ENCODE results near the gene ABLIM2.

The ABLIM2 gene

DNA sequence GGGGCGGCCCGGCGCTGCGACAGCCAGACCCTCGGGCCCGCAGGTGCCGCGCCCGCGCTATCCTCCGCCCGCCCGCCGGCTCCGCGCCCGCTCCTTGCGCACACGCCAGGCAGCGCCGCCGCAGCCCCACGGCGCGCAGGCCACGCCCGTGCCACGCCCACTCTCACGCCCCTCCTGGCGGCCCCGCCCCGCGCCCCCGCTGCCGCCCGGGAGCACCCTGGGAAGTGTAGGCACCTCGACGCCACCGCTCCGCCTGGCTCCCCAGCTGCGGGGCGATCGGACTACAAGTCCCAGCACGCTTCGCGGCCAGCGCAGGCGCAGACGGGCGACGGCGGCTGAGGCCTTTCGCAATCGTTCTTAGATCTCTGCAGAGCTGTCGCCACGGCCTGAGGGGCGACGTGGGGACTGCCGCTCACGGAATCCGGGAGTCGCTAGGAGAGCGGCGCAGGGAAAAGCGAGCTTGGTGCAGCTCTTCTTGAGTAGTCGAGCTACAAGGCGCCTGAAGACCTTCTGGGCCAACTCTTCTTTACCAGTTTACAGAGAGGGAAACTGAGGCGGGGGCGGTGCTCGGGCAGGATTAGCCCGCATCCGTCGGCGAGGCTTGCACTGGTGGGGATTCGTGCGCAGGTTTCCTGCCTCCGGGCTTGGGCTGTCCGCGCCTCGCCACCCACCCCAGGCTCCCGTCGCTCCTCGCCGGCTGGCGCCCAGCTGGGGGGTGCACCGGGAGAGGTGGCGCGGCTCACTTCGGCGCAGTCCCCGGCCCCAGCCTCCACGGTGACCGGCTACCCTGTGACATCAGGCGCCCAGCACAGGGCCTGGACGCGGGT is at the start of gene ABLIM2:
Gene ABLIM2, minus strand, starts transcription at position 104 of the 827 bp plus-strand sequence. CDS start 124 bp downstream, outside the sequence.
- peak; percentile 95 for DNase-seq

DNA sequence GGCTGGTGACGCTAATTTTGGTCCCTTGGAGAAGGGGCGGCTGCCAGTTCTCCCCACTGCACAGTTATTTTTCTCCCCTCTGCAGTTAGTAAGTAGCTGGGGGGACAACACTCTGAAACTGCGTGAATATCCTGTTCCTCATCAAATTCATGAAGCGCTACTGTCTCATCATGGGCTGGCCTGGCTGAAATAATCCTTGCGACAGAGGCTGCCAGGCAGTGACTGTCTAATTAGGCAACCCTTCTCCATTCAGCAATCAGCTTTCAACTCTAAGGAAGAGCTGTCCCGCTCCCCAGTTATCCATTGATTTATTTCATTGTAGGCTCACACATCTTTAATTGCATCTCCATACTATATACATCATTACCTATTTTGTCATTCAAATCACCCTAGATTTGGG is 48.7 kb upstream of the ABLIM2 start:
- no peak for DNase-seq

DNA sequence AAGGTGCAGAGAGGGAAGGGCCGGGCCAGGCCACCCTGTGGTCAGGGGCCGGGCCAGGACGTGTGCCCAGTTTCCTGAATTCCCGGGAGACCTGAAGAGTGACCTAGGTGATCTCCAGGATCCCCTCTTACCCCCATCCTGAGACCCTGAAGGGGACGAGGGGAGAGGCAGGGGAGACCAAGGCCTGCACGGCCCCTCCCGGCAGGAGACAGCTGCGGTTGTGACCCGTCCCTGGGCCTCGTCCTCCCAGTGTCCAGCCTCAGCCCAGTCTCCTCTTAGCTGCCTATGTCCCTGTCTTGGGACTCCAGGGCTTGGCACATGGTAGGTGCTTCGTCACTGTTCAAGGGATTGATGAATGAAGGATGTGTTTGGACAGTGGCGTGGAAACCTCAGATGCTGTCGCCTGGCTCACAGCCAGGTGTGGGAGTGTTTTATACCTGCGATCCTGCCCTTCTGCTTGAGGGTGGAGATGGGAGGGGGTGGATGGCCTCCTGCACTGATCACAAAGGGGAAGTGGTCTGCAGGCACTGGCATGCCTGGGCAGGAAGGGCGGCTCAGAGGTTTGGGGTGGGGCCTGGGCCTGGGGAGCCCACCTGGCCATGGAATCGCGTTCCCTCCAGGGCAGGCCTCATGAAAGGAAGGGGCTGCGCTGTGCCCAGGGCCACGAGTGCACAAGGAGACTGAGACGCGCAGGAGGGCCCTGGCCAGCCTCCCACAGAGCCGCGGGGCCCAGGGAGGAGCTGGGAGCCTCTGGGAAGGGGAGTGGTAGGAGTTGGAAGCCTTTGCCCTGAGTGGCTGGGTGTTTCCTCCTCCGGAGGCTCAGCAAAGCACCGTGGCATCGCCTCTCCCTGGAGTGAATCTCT is 47.4 kb upstream of the ABLIM2 start:
- DNase-seq, result no peak

DNA sequence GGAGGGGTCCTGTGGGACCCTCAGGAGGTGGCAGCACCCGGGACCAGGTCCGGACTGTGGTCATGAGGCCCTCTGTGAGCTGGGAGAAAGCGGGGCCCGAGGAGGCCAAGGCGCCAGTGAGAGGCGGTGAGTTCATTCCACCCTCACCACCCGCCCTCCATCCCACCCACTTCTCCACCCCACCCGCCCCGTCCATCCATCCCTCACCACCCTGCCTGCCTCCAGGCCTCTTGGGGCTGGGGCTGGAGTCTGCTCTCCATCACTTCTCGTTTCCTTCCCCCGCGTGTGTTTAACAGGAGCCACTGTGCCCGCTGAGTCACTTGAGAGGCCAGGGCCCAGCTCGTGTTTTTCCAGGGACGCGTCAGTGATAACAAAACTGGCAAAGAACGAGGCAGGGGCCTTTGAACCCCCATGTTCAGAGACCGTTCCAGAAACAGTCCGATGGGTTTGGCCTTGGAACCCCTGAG is 46.7 kb upstream of the ABLIM2 start:
- DNase-seq, result no peak

DNA sequence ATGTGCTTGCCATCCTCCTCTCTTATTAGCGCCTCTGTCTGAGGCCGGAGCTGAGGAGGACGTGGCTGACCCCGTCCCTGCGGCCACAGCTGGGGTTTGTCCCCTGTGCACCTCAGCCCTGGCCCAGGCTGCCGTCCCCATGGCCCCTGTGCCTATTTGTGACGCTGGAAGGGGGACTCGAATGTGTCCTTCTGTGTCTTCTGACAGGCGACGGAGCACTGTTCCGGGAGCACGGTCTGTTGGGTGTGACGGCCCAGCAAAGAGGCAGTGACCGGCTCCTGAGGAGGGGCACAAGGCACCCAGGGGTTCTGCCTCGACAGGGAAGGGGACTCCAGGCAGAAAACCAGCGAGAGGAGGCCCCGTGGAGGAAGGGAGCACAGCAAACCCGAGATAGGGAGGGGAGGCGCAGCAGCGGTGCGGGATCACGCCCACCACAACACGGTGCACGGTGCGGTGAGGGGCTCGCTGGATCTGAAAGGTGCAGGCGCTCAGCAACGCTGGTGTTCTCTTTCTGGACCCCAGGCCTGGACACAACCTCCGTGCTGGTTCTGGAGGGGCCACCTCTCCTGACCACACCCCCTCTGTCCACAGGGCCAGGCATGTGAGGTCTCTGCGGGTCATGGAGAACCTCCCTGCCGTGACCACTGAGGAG is 46.1 kb upstream of the ABLIM2 start:
- no peak for DNase-seq

DNA sequence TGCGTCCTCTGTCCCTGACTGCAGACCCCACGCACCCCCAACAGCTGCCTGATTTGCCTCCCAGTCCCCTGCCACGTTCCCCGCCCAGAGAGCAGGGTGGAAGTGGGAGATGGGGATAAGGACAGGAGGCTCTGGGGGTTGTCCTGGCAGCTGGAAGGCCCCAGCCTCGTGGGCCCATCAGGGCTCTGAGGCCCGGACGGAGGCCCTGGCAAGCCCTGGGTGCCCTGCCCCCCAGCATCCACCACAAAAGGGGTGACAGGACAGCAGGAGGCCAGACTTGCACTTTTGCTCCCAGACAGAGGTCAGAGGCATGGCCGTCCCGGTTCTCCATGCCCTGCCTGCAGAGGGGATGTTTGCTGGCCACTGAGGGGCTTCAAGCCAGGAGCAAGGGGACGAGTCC is 45.2 kb upstream of the ABLIM2 start:
- DNase-seq, result no peak

DNA sequence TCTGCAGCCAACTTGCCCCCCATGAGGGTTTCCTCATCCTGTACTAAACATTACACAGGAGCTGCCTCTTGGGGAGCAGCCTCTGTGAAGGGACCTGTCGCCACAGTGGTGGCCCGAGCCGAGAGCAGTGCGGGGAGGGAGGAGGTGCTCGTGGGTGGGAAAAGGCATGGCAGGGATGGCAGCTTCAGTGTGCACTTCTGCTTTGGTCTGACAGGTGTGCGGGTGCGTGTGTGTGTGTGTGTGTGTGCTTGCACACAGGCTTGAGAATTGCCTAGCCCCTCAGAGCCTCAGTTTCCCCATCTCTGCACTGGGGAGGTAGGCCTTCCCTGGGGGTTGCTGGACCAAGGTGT is 44.4 kb upstream of the ABLIM2 start:
- DNase-seq, result no peak

DNA sequence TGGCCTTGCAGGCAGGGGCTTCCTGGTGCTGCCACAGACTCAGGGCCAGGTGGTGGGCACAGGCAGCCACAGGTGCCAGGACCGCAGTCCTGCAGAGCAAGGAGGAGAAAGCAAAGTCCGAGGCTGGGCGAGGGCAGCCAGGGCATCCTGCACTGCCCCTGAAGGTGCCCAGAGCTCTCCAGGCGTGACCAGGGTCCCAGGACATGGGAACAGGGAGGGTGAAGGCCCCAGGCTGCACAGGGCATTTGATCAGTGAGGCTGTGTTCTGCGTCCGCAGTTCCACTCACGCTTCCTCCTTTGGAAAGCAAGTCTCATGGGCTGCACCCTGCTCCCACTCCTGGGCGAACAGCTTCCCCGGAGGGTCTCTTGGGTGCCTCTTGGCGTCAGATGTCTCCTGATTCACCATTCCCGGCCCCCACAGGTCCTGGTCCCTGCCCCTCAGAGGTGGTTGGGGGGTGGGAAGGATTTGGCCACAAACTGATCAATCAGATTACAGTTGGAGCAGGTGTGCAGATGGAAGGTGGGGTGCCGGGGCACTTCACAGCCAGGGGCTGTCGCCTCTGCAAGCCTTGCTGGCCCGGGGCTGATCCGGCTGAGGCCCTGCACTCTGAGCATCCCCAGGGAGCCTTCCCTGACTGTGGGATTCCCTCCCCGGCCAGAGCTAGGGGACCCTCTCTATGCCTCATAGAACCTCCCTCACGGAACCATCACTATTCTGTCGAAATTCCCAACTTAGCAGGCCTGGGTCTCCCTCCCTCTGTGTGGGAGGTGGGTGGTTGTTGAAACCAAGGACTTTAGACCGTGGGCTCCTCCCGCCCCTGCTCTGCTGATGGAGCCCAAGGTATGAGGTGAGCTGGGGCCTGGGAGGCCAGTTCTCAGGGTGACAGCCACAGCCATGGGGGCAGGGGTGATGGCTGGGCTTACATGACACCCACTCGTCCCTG is 43.8 kb upstream of the ABLIM2 start:
- no peak for DNase-seq

DNA sequence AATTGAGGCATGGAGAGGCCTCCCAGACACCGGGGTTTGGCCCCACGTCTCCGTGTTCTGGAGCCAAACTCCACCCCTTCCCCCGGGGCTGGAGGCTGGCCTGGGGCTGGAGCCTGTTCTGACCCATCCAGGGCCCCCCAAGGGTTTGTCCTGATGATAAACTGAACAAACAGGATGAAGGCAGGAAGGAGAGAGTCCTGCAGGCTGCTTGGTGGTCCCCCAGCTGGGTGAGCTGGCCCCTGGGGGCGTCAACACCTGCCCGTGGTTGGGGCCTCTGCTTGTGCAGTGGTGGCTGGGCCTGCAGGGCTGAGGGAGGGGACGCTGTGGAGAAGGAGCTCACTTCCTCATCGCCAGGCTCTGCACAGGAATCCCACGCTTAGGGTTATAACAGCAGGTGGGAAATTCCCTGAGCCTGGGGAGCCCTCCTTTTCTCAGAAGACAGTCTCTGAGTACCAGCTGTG is 42.7 kb upstream of the ABLIM2 start:
- DNase-seq, result peak; percentile 39

DNA sequence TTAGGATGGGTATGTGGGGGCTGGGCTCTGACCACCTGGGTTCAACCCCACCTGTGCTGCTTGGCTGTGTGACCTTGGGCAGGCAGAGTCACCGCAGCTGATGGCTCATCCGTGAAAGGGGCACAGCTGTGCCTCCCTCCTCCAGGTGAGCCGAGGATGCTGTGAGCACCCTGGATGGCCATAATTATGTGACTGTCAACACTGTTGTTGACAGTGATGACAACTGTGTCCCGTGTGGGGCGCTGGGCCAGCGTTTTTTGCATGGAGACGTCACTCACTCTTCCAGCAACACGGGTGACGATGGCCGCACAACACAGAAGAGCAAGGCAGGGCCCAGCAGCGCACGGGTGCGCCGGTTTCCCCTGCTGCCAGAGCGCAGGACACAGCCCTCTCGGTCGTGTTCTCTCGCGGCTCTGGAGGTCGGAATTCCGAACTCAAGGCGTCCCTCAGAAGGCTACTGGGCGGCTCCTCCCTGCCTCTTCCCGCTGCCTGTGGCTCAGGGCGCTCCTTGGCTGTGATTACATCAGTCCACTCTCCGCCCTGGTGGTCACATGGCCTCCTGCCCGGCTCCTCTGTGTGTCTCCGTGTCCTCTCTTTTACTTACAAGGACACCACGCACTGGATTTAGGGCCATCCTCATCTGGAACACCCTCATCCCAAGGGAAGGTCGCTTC is 41.8 kb upstream of the ABLIM2 start:
- DNase-seq, result no peak

DNA sequence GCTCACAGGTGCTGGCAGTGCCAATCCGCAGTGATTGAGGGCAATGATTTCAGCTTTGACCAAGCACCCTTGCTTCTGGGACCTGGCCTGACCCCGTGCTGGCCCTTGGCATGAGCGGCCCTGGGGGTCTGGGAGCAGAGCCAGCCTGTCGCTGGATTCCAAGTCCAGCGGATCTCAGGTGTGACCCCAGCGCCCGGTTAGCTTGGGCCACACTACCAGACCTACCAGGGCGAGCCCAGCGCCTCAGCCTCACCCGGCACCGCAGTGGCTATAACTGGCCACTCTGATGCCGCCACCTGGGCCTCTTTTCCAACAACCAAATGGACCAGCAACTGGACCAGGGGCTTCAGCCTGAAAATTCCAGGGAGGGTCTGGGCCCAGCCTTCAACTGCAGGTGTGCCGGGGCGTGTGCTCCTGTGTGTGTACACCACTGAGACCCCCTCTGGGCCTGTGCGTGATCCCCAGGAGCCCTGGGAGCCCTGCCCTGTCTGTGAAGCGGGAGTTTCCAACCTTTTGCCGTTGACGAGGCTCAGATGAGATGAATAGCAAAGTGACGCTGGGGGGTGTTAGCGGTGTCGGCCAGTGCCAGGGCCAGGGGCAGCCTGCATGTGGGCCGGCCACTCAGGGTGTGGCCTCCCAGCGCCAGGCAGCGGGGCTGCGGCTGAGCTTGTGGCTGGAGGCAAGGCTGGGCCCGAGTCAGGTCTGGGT is 41.1 kb upstream of the ABLIM2 start:
- no peak for DNase-seq

DNA sequence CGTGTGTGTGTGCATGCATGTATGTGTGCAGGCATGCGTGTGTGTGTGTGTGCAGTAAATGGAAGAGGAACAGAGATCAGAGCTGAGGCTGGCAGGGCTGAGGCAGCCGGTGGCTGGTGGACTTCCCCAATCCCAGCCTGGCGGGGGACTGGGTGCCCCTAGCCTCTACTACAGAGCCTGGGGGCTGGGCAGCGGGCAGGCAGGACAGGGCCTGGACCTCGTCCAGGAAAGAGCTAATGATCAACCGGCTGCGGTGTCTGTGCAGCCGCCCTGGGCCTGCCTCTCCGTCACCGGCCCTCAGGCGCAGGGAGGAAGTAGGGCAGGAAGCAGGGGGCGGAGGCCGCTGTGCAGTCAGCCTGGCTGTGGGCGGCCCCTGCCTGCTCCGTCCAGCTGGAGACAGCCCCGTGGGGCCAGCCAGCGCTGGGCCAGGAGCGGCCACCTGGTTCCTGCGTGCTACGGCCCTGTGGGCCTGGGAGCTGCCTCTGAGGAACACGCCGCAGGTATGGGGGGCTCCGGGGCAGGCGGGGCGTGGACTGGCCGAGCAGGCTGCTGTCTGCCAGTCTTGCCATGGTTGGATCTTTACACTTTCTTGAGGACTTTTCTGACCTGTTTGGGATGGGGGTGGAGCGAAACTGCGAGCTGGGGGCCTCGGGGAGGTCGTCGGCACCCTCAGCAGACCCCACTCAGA is 40.4 kb upstream of the ABLIM2 start, which contains the start of gene SH3TC1:
Gene SH3TC1, plus strand, starts transcription at position 385 of the 688 bp plus-strand sequence. CDS start 5,905 bp downstream, outside the sequence.
- peak; percentile 55 for DNase-seq

DNA sequence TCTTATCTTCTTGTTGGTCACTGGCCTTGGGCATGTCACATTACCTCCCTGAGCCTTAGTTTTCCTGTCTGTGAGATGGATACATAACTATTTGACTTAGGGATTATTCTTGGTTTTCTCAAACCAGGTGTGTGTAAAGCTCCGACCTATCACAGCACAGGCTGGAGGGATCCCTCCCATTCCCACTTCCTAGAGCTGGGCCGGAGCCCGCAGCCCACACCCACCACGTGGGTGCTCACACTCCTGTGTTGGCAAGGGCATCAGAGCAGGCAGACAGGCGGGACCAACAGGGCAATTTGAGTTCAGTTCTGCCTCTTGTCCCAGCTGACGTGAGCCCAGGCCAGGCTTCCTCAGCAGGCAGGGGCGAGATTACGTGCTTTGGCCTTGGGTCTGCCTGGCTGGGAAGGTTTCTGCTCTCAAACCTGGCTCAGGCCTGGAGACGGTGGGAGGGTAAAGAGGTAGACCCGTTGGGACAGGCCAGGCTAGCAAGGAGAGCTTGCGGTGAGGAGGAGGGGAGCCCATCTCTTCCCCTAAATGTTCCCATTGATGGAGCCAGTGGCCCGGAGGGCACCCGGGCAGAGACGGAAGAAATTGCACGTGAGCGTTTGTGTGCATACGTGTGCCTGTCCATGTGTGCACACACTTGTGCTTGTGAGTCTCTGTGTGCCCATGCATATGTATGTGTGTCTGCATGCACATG is 39.7 kb upstream of the ABLIM2 start:
- no peak for DNase-seq

DNA sequence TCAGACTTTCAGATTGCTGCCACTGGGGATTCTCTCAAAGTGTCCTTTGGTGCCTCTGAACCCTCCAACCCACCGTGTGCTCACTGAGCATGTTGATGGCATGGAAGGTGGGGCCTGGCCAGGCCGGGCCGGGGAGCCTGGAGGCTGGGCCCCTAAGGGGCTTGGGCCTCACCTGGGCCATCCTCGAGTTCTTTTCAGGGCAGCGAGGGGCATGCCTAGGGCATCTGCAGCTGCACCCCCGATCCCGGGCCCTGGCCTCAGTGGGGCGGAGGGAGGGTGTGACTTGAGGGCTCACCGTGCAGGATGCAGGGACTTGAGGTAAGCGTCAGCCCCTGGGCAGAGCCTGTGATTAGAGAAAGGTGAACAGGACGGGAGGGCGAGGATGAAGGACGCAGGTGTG is 38.9 kb upstream of the ABLIM2 start:
- no peak for DNase-seq

DNA sequence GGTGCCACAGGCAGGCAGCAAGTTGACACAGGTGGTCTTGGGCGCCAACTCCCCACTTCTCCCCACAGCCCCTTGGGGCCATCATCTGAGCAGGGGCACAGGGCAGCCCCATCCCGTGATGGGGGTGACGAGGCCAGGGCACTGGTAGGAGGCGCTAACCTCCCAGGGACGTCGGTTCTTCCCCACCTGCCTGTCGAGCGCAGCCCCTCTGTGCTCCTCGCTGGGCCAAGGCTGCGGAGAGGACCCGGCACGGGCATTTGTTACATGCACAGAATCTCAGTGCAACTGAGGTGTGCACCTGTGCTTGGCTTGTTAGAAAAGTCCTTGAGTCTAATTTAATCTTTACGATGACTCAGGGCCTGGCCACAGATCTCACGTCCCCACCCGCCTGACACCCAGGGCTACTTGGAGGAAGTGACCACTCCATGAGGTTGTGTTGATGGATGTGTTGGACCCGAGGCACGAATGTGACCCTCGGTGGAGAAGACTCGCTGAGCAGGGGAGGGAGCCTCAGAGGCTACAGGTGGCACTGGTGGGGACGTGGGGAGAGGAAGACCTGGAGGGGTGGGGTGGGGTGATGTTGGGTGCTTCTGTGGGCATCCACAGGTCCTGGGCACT is 37.3 kb upstream of the ABLIM2 start:
- DNase-seq, result no peak

DNA sequence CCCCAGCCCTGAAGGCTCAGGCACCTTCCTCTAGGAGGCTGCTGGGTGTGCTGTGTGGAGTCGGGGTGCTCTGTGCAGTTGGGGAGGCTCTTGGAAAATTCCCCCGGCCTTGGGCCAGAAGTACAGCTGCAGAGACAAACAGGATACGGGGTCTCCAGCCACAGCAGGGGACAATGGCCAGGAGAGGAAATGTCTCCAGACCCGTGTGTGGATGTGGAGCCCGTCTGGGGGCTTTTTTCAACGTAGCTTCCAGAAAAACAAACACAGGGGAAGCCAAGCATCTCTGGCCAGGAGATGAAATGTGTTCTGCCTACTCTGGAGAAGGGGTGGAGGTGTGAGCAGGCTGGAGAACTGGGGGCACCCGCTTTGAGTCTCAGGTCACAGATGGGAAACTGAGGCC is 36.8 kb upstream of the ABLIM2 start:
- DNase-seq, result no peak

DNA sequence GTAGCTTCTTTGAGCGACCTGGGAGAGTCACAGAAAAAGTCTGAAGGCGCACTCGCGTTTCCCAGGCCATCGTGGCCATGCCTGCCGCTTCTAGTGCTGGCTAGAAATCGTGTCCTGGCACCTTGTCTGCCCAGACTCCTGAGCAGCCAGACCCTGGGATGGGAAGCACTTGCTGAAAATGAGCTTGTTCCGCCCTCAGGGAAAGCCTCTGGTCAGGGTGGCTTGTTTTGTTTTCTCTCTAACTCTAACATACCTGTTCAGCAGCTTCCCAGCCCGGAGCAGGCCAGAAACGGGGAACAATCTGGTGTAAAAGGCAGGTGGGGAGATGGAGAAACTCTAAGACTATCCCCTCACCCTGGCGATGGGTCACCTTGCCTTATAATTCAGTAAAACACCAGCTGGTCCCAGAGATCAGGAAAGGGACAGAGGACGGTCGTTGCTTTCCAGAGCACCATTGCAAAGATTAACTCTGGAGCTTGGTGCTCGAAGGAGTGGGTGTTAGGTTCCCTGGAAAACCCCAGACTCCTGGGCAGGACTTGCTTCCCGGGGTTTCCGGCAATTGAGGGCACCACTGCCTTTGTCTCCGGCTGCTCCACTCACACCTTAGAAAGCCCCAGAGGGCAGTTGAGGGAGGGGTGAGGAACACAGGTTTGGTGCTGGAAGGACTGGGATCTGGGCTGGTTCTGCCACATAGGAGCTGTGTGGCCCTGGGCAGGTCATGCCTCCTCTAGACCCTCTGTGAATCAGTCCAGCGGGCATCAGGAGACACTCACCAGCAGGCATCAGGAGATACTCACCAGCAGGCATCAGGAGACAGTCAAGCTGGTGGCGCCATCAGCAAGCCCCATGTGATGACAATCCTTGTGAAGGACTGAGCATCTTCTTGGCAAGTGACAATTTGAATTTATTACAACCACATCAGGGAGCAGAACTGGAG is 36.0 kb upstream of the ABLIM2 start:
- DNase-seq, result no peak

Measured in stimulated activated naive CD4-positive, alpha-beta T cell treated with Interleukin-2 at 50 U/mL for 16 hours (primary cell).